HepG2 (cell line): ENCODE measurements around the gene SLC17A5. TPM values are rescaled to one million over a fixed set of nuclear protein-coding genes. Genes with fewer than 3 reads are reported as not detected.

Experiments
- CEBPG ChIP-seq: IDR thresholded peaks from 2 replicates; pipeline ENCODE4 v1.6.1; 2016
- FOXK1 ChIP-seq: sonication (generic); formaldehyde crosslinking; IDR thresholded peaks from 2 replicates; pipeline ENCODE4 v1.4.0; 2020; ENCODE audit warnings: low read depth, missing genetic modification reagents, borderline replicate concordance
- FOXK2 ChIP-seq: fragments of 450-650 bp; IDR thresholded peaks from 2 replicates; pipeline ENCODE4 v1.6.1; 2016
- FOXP1 ChIP-seq, 2 experiments: fragments of 450-650 bp in 1 of 2; IDR thresholded peaks; 2 replicates each; pipeline ENCODE4 v1.6.1; 2017 to 2018; ENCODE audit warnings: antibody characterized with exemption in 1 of 2
- GTF2F1 ChIP-seq: fragments of 150-350 bp; IDR thresholded peaks from 2 replicates; pipeline ENCODE4 v1.6.1; 2014; ENCODE audit warnings: low read length
- GTF3A ChIP-seq: sonication (generic); formaldehyde crosslinking; conservative IDR thresholded peaks from 2 replicates; pipeline ENCODE4 v1.4.0; 2020; ENCODE audit warnings: mild to moderate bottlenecking, missing genetic modification reagents
- LRRFIP1 ChIP-seq: sonication (generic); formaldehyde crosslinking; conservative IDR thresholded peaks from 2 replicates; pipeline ENCODE4 v1.4.0; 2020; ENCODE audit warnings: missing genetic modification reagents
- MAFF ChIP-seq: IDR thresholded peaks from 2 replicates; pipeline ENCODE4 v1.6.1; 2011; ENCODE audit warnings: low read depth, low read length, improper control_type of control experiment
- MBD4 ChIP-seq: IDR thresholded peaks from 2 replicates; pipeline ENCODE4 v1.6.1; 2012; ENCODE audit warnings: low read length, inconsistent platforms, borderline replicate concordance
- PHF5A ChIP-seq: IDR thresholded peaks from one replicate; pipeline ENCODE4 v1.6.1; 2018; ENCODE audit warnings: low read depth, missing genetic modification reagents; ENCODE audit not compliant: unreplicated experiment
- PRDM10 ChIP-seq: sonication (generic); formaldehyde crosslinking; IDR thresholded peaks from 2 replicates; pipeline ENCODE4 v1.4.0; 2020; ENCODE audit warnings: low read depth, missing genetic modification reagents
- RFX5 ChIP-seq: IDR thresholded peaks from 2 replicates; pipeline ENCODE4 v1.6.1; 2011; ENCODE audit warnings: low read depth, low read length, improper control_type of control experiment
- SMAD3 ChIP-seq: sonication (generic); formaldehyde crosslinking; IDR thresholded peaks from 2 replicates; pipeline ENCODE4 v1.4.0; 2020; ENCODE audit warnings: missing genetic modification reagents
- SMC3 ChIP-seq: IDR thresholded peaks from 2 replicates; pipeline ENCODE4 v1.6.1; 2011; ENCODE audit warnings: low read length, improper control_type of control experiment
- SNAPC2 ChIP-seq: sonication (generic); formaldehyde crosslinking; IDR thresholded peaks from 2 replicates; pipeline ENCODE4 v1.8.1; 2022; ENCODE audit warnings: mild to moderate bottlenecking, missing genetic modification reagents
- TARDBP ChIP-seq: sonication (generic); formaldehyde crosslinking; IDR thresholded peaks from 2 replicates; pipeline ENCODE4 v1.8.0; 2022; ENCODE audit warnings: mild to moderate bottlenecking, missing genetic modification reagents
- TCF12 ChIP-seq, 2 experiments: fragments of 450-650 bp in 1 of 2; sonication (generic) in 1 of 2; formaldehyde crosslinking in 1 of 2; IDR thresholded peaks; 2 replicates each; pipeline versions ENCODE4 v1.6.1 to v1.8.0; 2017 to 2022; ENCODE audit warnings: antibody characterized with exemption in 1 of 2, mild to moderate bottlenecking in 1 of 2, missing genetic modification reagents in 1 of 2, moderate library complexity in 1 of 2
- TEF ChIP-seq: sonication (generic); formaldehyde crosslinking; IDR thresholded peaks from 2 replicates; pipeline ENCODE4 v1.5.0; 2020; ENCODE audit warnings: missing genetic modification reagents
- ZBTB3 ChIP-seq: sonication (generic); formaldehyde crosslinking; IDR thresholded peaks from 2 replicates; pipeline ENCODE4 v1.4.0; 2020; ENCODE audit warnings: low read depth, mild to moderate bottlenecking, moderate library complexity, missing genetic modification reagents, borderline replicate concordance
- ZFP82 ChIP-seq: sonication (generic); formaldehyde crosslinking; IDR thresholded peaks from 2 replicates; pipeline ENCODE4 v1.5.1; 2020; ENCODE audit warnings: mild to moderate bottlenecking, missing genetic modification reagents, borderline replicate concordance
- ZIK1 ChIP-seq: sonication (generic); formaldehyde crosslinking; IDR thresholded peaks from 2 replicates; pipeline ENCODE4 v1.5.0; 2020; ENCODE audit warnings: mild to moderate bottlenecking, low read depth, missing genetic modification reagents, borderline replicate concordance
- ZNF350 ChIP-seq: sonication (generic); formaldehyde crosslinking; IDR thresholded peaks from 2 replicates; pipeline ENCODE4 v1.4.0; 2020; ENCODE audit warnings: mild to moderate bottlenecking, low read depth, missing genetic modification reagents, borderline replicate concordance
- ZNF772 ChIP-seq: sonication (generic); formaldehyde crosslinking; IDR thresholded peaks from 2 replicates; pipeline ENCODE4 v1.5.0; 2020; ENCODE audit warnings: mild to moderate bottlenecking, missing genetic modification reagents
- ZNF782 ChIP-seq: sonication (generic); formaldehyde crosslinking; IDR thresholded peaks from 2 replicates; pipeline ENCODE4 v1.4.0; 2020; ENCODE audit warnings: missing genetic modification reagents, mild to moderate bottlenecking, borderline replicate concordance
- polyA plus RNA-seq, 8 experiments: library from polyadenylated mRNA; depleted of rRNA in 3 of 8; stranded (reverse) in 7 of 8; unstranded in 1 of 8; fragments of >200 nt; fragmentation: Illumina TruSeq in 4 of 8; extraction: Trizol in 4 of 8; gene quantifications; 2 replicates each; pipeline versions ENCODE4 v1.2.1 to v1.2.3, GENCODE V29; 2011 to 2016; ENCODE audit warnings: low read depth in 4 of 8, missing spikeins in 1 of 8, mixed read lengths in 1 of 8; ENCODE audit not compliant: insufficient read depth in 1 of 8
- total RNA-seq, 5 experiments: library from RNA; depleted of rRNA; stranded (reverse); fragments of >200 nt; fragmentation: Illumina TruSeq; extraction: Trizol; gene quantifications; 2 replicates each; pipeline ENCODE4 v1.2.3, GENCODE V29; 2016; ENCODE audit warnings: low read depth in 1 of 5

The SLC17A5 gene
- total and polyA plus RNA-seq, 2 of the 13 experiments (the other 11 are each of a cell fraction or from before 2014, with no cell fraction given): 18.3 to 20.5 TPM

- TF ChIP-seq FOXP1 (IDR thresholded peaks at IDR 0.05) (no peak), FOXP1 (CRISPR knock-in tag; IDR thresholded peaks at IDR 0.05) (peak; percentile 73), ZFP82 (CRISPR knock-in tag) (no peak), TARDBP (peak; percentile 72; the same call in 1 of the 2 replicates), SMAD3 (CRISPR knock-in tag) (no peak), MAFF (no peak), LRRFIP1 (no peak), CEBPG (peak; percentile 90), ZNF782 (CRISPR knock-in tag) (no peak), GTF2F1 (no peak), FOXK1 (CRISPR knock-in tag) (peak; percentile 77; the same call in 1 of the 2 replicates), SMC3 (0 out of 2 replicates have a peak, but pooled peaks have one; percentile 12), TEF (CRISPR knock-in tag) (no peak), RFX5 (no peak), TCF12 (IDR thresholded peaks at IDR 0.05) (no peak), TCF12 (CRISPR knock-in tag; IDR thresholded peaks at IDR 0.05) (no peak), GTF3A (CRISPR knock-in tag) (no peak), SNAPC2 (peak; percentile 76; the same call in 1 of the 2 replicates), ZIK1 (CRISPR knock-in tag) (no peak), ZBTB3 (no peak), MBD4 (no peak), ZNF772 (CRISPR knock-in tag) (no peak), FOXK2 (0 out of 2 replicates have a peak, but pooled peaks have one; percentile 17), ZNF350 (no peak), PHF5A (CRISPR knock-in tag) (no peak), PRDM10 (CRISPR knock-in tag) (peak; percentile 44)
Observed at GRCh38 chr6:73585566-73586415, 68.0 kb downstream of the SLC17A5 start (continued).
